A549 (cell line): ENCODE measurements around the gene RGL1.

Source experiments
- MAFK ChIP-seq: fragments of 450-650 bp; IDR thresholded peaks from 2 replicates; pipeline ENCODE4 v1.6.1; 2014; ENCODE audit not compliant: partially characterized antibody
- PHF8 ChIP-seq: fragments of 200-600 bp; sonication (generic); IDR thresholded peaks from 2 replicates; pipeline ENCODE4 v1.6.1; 2016; ENCODE audit warnings: low read depth, mild to moderate bottlenecking, antibody characterized with exemption, moderate library complexity, borderline replicate concordance

GRCh38 chr1:183922197-183922596 is 117.3 kb downstream of the RGL1 start:
- TF ChIP-seq PHF8 (no peak), MAFK (no peak)
